SJCRH30 (cell line): ENCODE results near the gene HOXA13. TPM values are rescaled to one million over a fixed set of nuclear protein-coding genes. Genes with fewer than 3 reads are reported as not detected.

ENCODE experiments used
- DNase-seq, 2 experiments: peaks; one replicate each; pipeline ENCODE4 v3.0.0-alpha.2; 2015 to 2020
- H3K27ac ChIP-seq: fragments of 250-450 bp; sonication (Bioruptor Pico); 2 replicates; pipeline ENCODE4 v1.5.1; 2020; ENCODE audit warnings: mild to moderate bottlenecking, moderate library complexity
- H3K27me3 ChIP-seq: fragments of 250-450 bp; sonication (Bioruptor Pico); 2 replicates; pipeline ENCODE4 v1.5.1; 2020; ENCODE audit warnings: mild to moderate bottlenecking, moderate library complexity
- H3K36me3 ChIP-seq: fragments of 250-450 bp; sonication (Bioruptor Pico); 2 replicates; pipeline ENCODE4 v1.5.1; 2020; ENCODE audit warnings: mild to moderate bottlenecking, moderate library complexity
- H3K4me1 ChIP-seq: fragments of 250-450 bp; sonication (Bioruptor Pico); 2 replicates; pipeline ENCODE4 v1.5.1; 2020; ENCODE audit warnings: mild to moderate bottlenecking, moderate library complexity
- H3K4me3 ChIP-seq: fragments of 250-450 bp; sonication (Bioruptor Pico); 2 replicates; pipeline ENCODE4 v1.5.1; 2020; ENCODE audit warnings: mild to moderate bottlenecking, moderate library complexity
- H3K9me3 ChIP-seq: fragments of 250-450 bp; sonication (Bioruptor Pico); replicated peaks from 2 replicates; pipeline ENCODE4 v1.5.1; 2020; ENCODE audit warnings: mild to moderate bottlenecking, moderate library complexity
- total RNA-seq: library from RNA; depleted of rRNA; stranded (reverse); fragments of >200 nt; shearing (Covaris generic); gene quantifications from 2 replicates; pipeline ENCODE4 v1.2.3, GENCODE V29; 2014; rRNA removed

The HOXA13 gene
- total RNA-seq: 1.6 and 1.7 TPM in 2 replicates

- H3K4me1 ChIP-seq: no peaks in the 10 kb centered on the region; the same call in 1 of the 2 replicates
- H3K9me3 ChIP-seq: no peaks in the 10 kb centered on the region
- peak within 1 kb of the TSS; percentile 87 for H3K4me3 ChIP-seq
- H3K36me3 ChIP-seq: no peaks in the 10 kb centered on the region
- peak; percentile 81 to 87 for DNase-seq
- H3K27me3 ChIP-seq: no peaks in the 10 kb centered on the region
- no peak within 1 kb of the TSS for H3K27ac ChIP-seq
These were observed at the start of gene HOXA13 for GRCh38 chr7:27199849-27200760. Gene HOXA13, minus strand, starts transcription at chr7:27200091. Its CDS starts 14 bp downstream, at chr7:27200077.

GRCh38 chr7:27248911-27249723 lies 49.2 kb upstream of the HOXA13 start:
- no peak for DNase-seq

GRCh38 chr7:27248427-27248806 lies 48.5 kb upstream of the HOXA13 start:
- Histone ChIP-seq H3K27me3 (peaks cover 6% of the 10 kb centered on the region; the same call in 1 of the 2 replicates), H3K9me3 (no peaks in the 10 kb centered on the region), H3K27ac (no peak overlapping the region), H3K36me3 (no peaks in the 10 kb centered on the region), H3K4me3 (no peak overlapping the region), H3K4me1 (no peaks in the 10 kb centered on the region)
- no peak for DNase-seq

More at GRCh38 chr7:27248911-27249723, 49.2 kb upstream of the HOXA13 start:
- H3K4me1 ChIP-seq: no peaks in the 10 kb centered on the region
- peaks cover 6% of the 10 kb centered on the region; the same call in 1 of the 2 replicates for H3K27me3 ChIP-seq
- no peak overlapping the region for H3K4me3 ChIP-seq
- no peaks in the 10 kb centered on the region for H3K36me3 ChIP-seq
- H3K9me3 ChIP-seq: no peaks in the 10 kb centered on the region
- H3K27ac ChIP-seq: no peak overlapping the region

- Histone ChIP-seq H3K9me3 (no peaks in the 10 kb centered on the region), H3K4me1 (no peaks in the 10 kb centered on the region), H3K27ac (no peak overlapping the region), H3K4me3 (no peak overlapping the region), H3K36me3 (no peaks in the 10 kb centered on the region), H3K27me3 (peaks cover 6% of the 10 kb centered on the region; the same call in 1 of the 2 replicates)
- no peak for DNase-seq
These were observed 47.8 kb upstream of the HOXA13 start for GRCh38 chr7:27247452-27248426.

GRCh38 chr7:27247000-27247399 lies 47.1 kb upstream of the HOXA13 start:
- Histone ChIP-seq H3K27me3 (peaks cover 6% of the 10 kb centered on the region; the same call in 1 of the 2 replicates), H3K36me3 (no peaks in the 10 kb centered on the region)

GRCh38 chr7:27245798-27246691 lies 46.2 kb upstream of the HOXA13 start:
- H3K4me1 ChIP-seq: no peaks in the 10 kb centered on the region
- peaks cover 4% of the 10 kb centered on the region; the same call in 1 of the 2 replicates for H3K27me3 ChIP-seq
- no peak for DNase-seq
- no peaks in the 10 kb centered on the region for H3K9me3 ChIP-seq
- H3K4me3 ChIP-seq: no peak overlapping the region
- no peak overlapping the region for H3K27ac ChIP-seq
- H3K36me3 ChIP-seq: no peaks in the 10 kb centered on the region

More at GRCh38 chr7:27247000-27247399, 47.1 kb upstream of the HOXA13 start:
- DNase-seq: no peak
- Histone ChIP-seq H3K27ac (no peak overlapping the region), H3K4me3 (no peak overlapping the region), H3K9me3 (no peaks in the 10 kb centered on the region), H3K4me1 (no peaks in the 10 kb centered on the region)

- Histone ChIP-seq H3K36me3 (no peaks in the 10 kb centered on the region), H3K4me1 (no peaks in the 10 kb centered on the region), H3K9me3 (no peaks in the 10 kb centered on the region), H3K27me3 (no peaks in the 10 kb centered on the region; the same call in 1 of the 2 replicates), H3K4me3 (no peak overlapping the region), H3K27ac (no peak overlapping the region)
- DNase-seq: no peak
These were observed 45.4 kb upstream of the HOXA13 start for GRCh38 chr7:27245124-27245797.

GRCh38 chr7:27244488-27245123 lies 44.7 kb upstream of the HOXA13 start:
- Histone ChIP-seq H3K9me3 (no peaks in the 10 kb centered on the region), H3K4me1 (no peaks in the 10 kb centered on the region), H3K27ac (no peak overlapping the region), H3K36me3 (no peaks in the 10 kb centered on the region), H3K27me3 (peaks cover 4% of the 10 kb centered on the region; the same call in 1 of the 2 replicates), H3K4me3 (no peak overlapping the region)
- no peak for DNase-seq

GRCh38 chr7:27243340-27244163 lies 43.7 kb upstream of the HOXA13 start:
- Histone ChIP-seq H3K9me3 (no peaks in the 10 kb centered on the region), H3K36me3 (no peaks in the 10 kb centered on the region), H3K4me1 (no peaks in the 10 kb centered on the region), H3K27me3 (peaks cover 4% of the 10 kb centered on the region; the same call in 1 of the 2 replicates), H3K27ac (no peak overlapping the region), H3K4me3 (no peak overlapping the region)
- no peak for DNase-seq

GRCh38 chr7:27242555-27243339 lies 42.9 kb upstream of the HOXA13 start, which contains the start of gene EVX1:
Gene EVX1, plus strand, starts transcription at chr7:27242802. Its CDS starts 229 bp downstream, at chr7:27243031.
- Histone ChIP-seq H3K9me3 (no peaks in the 10 kb centered on the region), H3K4me3 (no peak within 1 kb of the TSS), H3K27me3 (peaks cover 4% of the 10 kb centered on the region; the same call in 1 of the 2 replicates), H3K27ac (no peak within 1 kb of the TSS), H3K4me1 (no peaks in the 10 kb centered on the region), H3K36me3 (no peaks in the 10 kb centered on the region)
- DNase-seq: no peak

GRCh38 chr7:27242154-27242553 lies 42.3 kb upstream of the HOXA13 start:
- Histone ChIP-seq H3K36me3 (no peaks in the 10 kb centered on the region), H3K9me3 (no peaks in the 10 kb centered on the region), H3K4me3 (no peak overlapping the region), H3K27me3 (peaks cover 4% of the 10 kb centered on the region; the same call in 1 of the 2 replicates), H3K27ac (no peak overlapping the region), H3K4me1 (no peaks in the 10 kb centered on the region)
- no peak for DNase-seq
